Astrocyte of the spinal cord (primary cell): ENCODE data around the gene KCTD20.

Experiments
- DNase-seq: peaks from one replicate; pipeline ENCODE4 v3.0.0; 2011; ENCODE audit warnings: low read depth, low spot score
- H3K4me3 ChIP-seq: 2 replicates; pipeline ENCODE4 v1.5.1; 2011; ENCODE audit warnings: low read depth, mild to moderate bottlenecking, low read length, moderate library complexity
- in situ Hi-C: cut with HindIII; loops from 2 replicates; pipeline ENCODE4 v1.10.0; 2017; ENCODE audit warnings: low sequenced_read_pairs
- TF ChIP-seq, protein P1 (sequence below): IDR thresholded peaks from 2 replicates; pipeline ENCODE4 v1.5.1; 2012; ENCODE audit warnings: low read depth, mild to moderate bottlenecking, low read length, inconsistent platforms

KCTD20 gene

DNA sequence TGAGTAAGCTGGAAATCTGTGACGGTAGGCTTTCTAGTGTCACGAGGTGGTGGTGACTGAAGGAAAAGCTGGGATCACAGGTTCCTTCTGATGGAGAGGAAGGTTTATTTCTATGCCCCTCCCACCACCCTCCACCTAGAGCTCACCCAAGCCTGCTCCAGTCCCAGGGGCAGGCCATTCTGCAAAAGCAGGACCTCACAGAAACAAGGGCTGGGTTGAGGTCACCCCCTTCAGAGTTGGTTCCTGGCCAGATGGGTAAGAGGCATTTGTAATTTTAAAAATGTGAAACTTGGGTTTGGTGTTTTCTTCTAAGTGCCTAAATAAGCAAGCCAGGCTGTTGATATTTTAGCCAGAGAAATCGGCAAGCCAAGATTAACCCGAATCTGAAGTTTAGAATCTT lies 46.6 kb downstream of the KCTD20 start:
- in situ Hi-C loops, result no loop called here
- no peak overlapping the region for H3K4me3 ChIP-seq
- DNase-seq, result no peak
- TF ChIP-seq, protein P1, sequence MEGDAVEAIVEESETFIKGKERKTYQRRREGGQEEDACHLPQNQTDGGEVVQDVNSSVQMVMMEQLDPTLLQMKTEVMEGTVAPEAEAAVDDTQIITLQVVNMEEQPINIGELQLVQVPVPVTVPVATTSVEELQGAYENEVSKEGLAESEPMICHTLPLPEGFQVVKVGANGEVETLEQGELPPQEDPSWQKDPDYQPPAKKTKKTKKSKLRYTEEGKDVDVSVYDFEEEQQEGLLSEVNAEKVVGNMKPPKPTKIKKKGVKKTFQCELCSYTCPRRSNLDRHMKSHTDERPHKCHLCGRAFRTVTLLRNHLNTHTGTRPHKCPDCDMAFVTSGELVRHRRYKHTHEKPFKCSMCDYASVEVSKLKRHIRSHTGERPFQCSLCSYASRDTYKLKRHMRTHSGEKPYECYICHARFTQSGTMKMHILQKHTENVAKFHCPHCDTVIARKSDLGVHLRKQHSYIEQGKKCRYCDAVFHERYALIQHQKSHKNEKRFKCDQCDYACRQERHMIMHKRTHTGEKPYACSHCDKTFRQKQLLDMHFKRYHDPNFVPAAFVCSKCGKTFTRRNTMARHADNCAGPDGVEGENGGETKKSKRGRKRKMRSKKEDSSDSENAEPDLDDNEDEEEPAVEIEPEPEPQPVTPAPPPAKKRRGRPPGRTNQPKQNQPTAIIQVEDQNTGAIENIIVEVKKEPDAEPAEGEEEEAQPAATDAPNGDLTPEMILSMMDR, result no peak

DNA sequence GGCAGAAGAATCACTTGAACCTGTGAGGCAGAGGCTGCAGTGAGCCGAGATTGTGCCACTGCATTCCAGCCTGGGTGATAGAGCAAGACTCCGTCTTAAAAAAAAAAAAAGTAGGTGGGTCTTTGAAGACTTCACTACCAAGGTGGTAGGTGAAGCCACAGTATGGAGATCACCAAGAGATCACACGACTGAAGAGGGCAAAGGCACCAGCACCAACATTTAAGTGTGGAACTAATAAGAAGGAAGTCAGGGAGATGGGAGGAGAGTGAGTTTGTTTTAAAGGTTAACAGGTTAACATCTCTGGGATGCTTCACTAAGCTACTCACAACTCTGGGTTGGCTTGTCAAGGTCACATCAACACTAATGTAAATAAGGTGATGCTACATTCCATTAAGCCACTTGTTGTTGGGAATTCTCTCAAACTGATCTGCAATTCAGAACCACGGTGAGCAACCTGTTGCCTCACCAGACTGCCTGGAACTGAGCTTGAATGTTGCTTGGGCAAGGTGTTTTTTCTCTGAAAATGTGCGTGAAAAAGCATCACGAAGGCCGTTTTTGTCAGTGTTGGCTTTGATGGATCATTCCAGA lies 48.7 kb downstream of the KCTD20 start:
- TF ChIP-seq, protein P1, result no peak
- in situ Hi-C loops, result no loop called here
- DNase-seq, result no peak
- H3K4me3 ChIP-seq, result no peak overlapping the region

DNA sequence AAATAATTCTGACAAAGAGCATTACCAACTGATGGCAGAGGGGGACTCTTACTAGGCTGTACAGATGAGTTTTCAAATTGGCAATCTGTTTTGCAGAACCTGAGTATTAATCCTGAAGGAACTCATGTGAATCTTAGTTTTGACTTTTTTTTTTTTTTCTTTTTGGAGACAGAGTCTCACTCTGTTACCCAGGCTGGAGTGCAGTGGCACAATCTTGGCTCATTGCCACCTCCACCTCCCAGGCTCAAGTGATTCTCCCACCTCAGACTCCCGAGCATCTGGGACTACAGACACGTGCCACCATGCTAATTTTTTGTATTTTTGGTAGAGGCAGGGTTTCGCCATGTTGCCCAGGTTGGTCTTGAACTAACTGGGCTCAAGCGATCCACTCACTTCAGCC lies 49.3 kb downstream of the KCTD20 start:
- in situ Hi-C loops, result no loop called here
- no peak overlapping the region for H3K4me3 ChIP-seq
- TF ChIP-seq, protein P1, result no peak
- DNase-seq, result no peak

DNA sequence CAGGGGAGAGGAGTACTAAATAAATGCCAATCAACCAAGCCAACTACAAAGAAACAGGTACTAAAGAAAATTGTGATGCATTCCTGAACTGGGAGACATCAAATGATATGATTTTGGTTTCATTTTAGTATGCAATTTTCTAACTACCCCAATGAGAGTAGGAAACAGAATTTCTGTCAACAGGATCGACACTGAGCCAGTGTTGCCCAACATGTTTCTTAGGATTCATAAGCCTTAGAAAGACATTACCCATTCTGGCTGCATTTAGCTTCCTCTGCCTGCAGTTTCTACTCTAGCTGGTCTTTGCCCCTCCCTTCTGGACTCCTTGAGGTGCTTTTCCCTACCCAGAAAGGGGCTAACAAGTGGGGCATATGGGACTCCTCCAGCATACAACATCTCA lies 49.8 kb downstream of the KCTD20 start:
- in situ Hi-C loops, result no loop called here
- H3K4me3 ChIP-seq, result no peak overlapping the region
- TF ChIP-seq, protein P1, result no peak
- DNase-seq, result no peak

DNA sequence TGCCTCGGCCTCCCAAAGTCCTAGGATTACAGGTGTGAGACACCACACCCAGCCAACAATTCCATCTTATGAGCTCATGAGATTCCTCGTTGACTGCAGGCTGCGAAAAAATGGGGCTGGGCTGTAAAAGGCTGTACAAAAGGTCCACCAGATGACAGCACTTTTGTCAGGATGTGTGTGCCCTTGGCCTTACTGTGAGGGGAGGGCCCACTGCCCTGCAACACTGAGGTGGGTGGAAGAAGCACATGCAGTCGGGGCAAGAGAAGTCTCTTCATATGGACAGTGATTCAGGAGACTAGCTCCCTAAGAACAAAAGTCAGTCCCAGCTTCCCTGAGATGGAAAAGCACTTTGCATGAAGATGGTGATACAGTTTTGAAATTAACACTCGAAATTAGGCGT lies 50.5 kb downstream of the KCTD20 start:
- in situ Hi-C loops, result no loop called here
- TF ChIP-seq, protein P1, result no peak

DNA sequence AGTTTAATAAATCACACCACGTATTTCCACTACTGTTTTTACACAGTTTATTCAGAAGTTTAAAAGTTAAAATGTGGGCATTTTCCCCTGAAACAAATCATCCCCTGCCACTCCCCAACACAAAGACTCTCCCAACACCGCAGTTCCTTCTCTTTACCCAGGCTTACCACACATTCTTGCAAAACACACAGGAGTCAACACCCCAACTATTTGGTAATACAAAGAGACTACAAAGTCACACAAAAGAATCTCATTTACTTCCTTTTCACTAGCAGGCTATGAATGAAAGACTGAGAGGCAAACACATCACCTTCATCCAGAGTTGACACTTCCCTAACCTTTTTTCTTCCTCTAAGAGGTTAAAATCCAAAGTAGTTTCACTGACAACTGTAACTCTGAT lies 51.1 kb downstream of the KCTD20 start:
- no peak overlapping the region for H3K4me3 ChIP-seq
- TF ChIP-seq, protein P1, result no peak
- in situ Hi-C loops, result no loop called here
- no peak for DNase-seq

More for the DNA sequence above, 50.5 kb downstream of the KCTD20 start:
- DNase-seq, result no peak
- no peak overlapping the region for H3K4me3 ChIP-seq

DNA sequence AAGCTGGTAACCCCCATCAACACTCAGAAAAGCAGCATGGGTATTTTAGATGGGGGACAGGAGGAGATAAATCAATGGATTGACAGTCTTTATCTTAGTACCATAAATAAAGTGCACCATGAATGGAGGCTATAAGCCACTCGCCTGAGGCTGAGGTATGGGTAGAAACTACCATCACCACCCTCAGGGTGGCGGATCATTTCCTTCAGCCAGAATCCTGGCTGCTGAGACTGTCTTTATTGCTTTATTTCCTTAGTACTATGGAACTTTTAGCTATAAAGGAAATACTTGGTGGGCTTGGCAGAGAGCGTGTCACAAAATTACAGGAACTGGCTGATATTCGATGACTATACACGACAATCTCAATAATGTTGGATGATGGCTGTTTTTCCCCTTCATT lies 52.3 kb downstream of the KCTD20 start:
- TF ChIP-seq, protein P1, result no peak
- in situ Hi-C loops, result no loop called here
- no peak overlapping the region for H3K4me3 ChIP-seq
- DNase-seq, result no peak
